ENCODE results near the gene RHOT1.

Gene RHOT1

GRCh38 chr17:32215696-32216095 lies 73.4 kb downstream of the RHOT1 start:
- DNase-seq (ENCODE audit: insufficient read length, low spot score) (no peak), FAIRE-seq (no peak)
- TF ChIP-seq POLR2A (IDR thresholded peaks at IDR 0.05; ENCODE audit: low read depth, low read length) = no peak

DNA sequence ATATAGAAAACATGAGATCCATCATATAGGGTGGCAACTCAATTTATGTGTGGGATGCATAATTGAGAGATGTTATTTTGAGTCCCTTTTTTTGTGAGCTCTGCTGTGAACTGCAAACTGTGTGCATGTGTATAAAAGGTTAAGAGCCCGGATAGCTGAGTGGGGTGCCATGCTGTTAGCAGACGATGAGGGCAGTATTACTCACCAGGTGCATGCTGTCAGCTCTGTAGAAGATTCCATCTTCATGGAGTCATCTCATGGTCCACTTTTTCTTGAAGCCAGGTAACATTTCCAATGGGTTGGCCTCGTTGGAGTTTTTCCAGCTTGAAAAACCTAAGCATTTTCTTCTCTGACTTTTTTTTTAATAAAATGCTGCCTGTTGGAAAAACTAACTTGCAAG lies 80.3 kb downstream of the RHOT1 start:
- DNase-seq (ENCODE audit: insufficient read length, low spot score) (peak; percentile 38), FAIRE-seq (peak; percentile 11)
- no peak for TF ChIP-seq POLR2A (IDR thresholded peaks at IDR 0.05; ENCODE audit: low read depth, low read length)

- no peak for FAIRE-seq
- TF ChIP-seq POLR2A (IDR thresholded peaks at IDR 0.05; ENCODE audit: low read depth, low read length) = no peak
- DNase-seq (ENCODE audit: insufficient read length, low spot score) = no peak
Measured at GRCh38 chr17:32223703-32224102, 81.4 kb downstream of the RHOT1 start.

DNA sequence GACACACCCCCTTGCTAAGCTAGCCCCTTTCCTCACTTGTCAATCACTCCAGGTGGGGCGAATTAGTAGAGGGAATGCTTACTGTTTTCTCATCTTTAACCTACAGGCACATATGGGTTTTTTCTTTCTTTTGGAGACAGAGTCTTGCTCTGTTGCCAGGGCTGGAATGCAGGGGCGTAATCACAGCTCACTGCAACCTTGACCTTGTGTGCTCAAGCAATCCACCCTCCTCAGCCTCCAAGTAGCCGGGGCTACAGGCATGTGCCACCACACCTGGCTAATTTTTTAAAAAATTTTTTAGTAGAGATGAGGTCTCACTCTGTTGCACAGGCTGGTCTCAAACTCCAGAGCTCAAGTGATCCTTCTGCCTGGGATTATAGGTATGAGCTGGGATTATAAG lies 84.6 kb downstream of the RHOT1 start:
- FAIRE-seq (no peak), DNase-seq (ENCODE audit: insufficient read length, low spot score) (no peak)
- TF ChIP-seq POLR2A (IDR thresholded peaks at IDR 0.05; ENCODE audit: low read depth, low read length) = no peak

GRCh38 chr17:32227910-32228309 lies 85.6 kb downstream of the RHOT1 start:
- FAIRE-seq (no peak), DNase-seq (ENCODE audit: insufficient read length, low spot score) (no peak)
- TF ChIP-seq POLR2A (IDR thresholded peaks at IDR 0.05; ENCODE audit: low read depth, low read length) = no peak

- DNase-seq (ENCODE audit: insufficient read length, low spot score) (no peak), FAIRE-seq (no peak)
- no peak for TF ChIP-seq POLR2A (IDR thresholded peaks at IDR 0.05; ENCODE audit: low read depth, low read length)
Measured at GRCh38 chr17:32235588-32235987, 93.3 kb downstream of the RHOT1 start.

DNA sequence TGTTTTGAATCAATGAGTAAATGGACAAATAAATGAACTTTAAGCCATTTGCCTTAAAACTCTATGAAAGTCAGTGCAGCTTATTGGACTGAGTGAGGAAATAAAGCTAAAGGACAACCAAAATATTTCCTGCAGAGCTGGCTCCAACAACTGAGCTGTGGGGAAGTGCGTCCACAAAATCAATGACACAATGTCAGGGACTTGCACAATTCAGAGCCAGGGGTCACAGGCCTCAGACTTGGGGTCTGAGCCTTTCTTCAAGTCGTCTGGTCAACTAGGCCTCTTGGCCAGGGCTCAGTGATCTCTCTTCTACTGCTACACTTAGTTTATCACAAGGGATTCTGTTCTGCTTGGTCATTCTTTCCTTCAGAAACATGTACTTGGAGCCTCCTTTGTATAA lies 97.2 kb downstream of the RHOT1 start:
- no peak for FAIRE-seq
- DNase-seq (ENCODE audit: insufficient read length, low spot score) = no peak
- TF ChIP-seq POLR2A (IDR thresholded peaks at IDR 0.05; ENCODE audit: low read depth, low read length) = no peak

- DNase-seq (ENCODE audit: insufficient read length, low spot score) (no peak), FAIRE-seq (no peak)
- TF ChIP-seq POLR2A (IDR thresholded peaks at IDR 0.05; ENCODE audit: low read depth, low read length) = no peak
Measured at GRCh38 chr17:32240750-32241149, 98.4 kb downstream of the RHOT1 start.

- FAIRE-seq (no peak), DNase-seq (ENCODE audit: insufficient read length, low spot score) (no peak)
- TF ChIP-seq POLR2A (IDR thresholded peaks at IDR 0.05; ENCODE audit: low read depth, low read length) = no peak
Measured at GRCh38 chr17:32241640-32242039, 99.3 kb downstream of the RHOT1 start.

DNA sequence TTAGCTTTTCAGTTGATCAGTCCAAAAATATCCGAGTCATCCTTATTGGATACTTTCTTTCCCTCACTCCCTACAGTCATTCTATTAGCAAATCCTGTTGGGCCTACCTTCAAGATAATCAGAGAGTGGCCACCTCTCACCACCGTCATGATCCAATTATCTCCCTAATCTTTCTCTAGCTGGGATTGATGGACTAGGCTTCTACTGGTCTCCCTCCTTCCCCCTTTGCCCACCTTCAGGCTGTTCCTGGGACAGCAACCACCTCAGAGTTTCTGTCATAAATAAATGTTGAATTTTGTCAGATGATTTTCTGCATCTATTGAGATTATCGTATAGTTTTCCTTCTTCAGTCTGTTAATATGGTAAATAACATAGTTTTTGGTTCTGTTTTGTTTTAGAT lies 107.2 kb downstream of the RHOT1 start:
- DNase-seq (ENCODE audit: insufficient read length, low spot score) (no peak), FAIRE-seq (no peak)
- TF ChIP-seq POLR2A (IDR thresholded peaks at IDR 0.05; ENCODE audit: low read depth, low read length) = no peak

- no peak for FAIRE-seq
Measured at GRCh38 chr17:32253117-32253611, 110.9 kb downstream of the RHOT1 start.

GRCh38 chr17:32256012-32256700 lies 113.9 kb downstream of the RHOT1 start:
- FAIRE-seq (no peak), DNase-seq (ENCODE audit: insufficient read length, low spot score) (no peak)
- TF ChIP-seq POLR2A (IDR thresholded peaks at IDR 0.05; ENCODE audit: low read depth, low read length) = no peak

More at GRCh38 chr17:32253117-32253611, 110.9 kb downstream of the RHOT1 start:
- no peak for TF ChIP-seq POLR2A (IDR thresholded peaks at IDR 0.05; ENCODE audit: low read depth, low read length)
- DNase-seq (ENCODE audit: insufficient read length, low spot score) = peak; percentile 77

GRCh38 chr17:32256701-32257019 lies 114.4 kb downstream of the RHOT1 start:
- DNase-seq (ENCODE audit: insufficient read length, low spot score) (no peak), FAIRE-seq (no peak)
- TF ChIP-seq POLR2A (IDR thresholded peaks at IDR 0.05; ENCODE audit: low read depth, low read length) = no peak

DNA sequence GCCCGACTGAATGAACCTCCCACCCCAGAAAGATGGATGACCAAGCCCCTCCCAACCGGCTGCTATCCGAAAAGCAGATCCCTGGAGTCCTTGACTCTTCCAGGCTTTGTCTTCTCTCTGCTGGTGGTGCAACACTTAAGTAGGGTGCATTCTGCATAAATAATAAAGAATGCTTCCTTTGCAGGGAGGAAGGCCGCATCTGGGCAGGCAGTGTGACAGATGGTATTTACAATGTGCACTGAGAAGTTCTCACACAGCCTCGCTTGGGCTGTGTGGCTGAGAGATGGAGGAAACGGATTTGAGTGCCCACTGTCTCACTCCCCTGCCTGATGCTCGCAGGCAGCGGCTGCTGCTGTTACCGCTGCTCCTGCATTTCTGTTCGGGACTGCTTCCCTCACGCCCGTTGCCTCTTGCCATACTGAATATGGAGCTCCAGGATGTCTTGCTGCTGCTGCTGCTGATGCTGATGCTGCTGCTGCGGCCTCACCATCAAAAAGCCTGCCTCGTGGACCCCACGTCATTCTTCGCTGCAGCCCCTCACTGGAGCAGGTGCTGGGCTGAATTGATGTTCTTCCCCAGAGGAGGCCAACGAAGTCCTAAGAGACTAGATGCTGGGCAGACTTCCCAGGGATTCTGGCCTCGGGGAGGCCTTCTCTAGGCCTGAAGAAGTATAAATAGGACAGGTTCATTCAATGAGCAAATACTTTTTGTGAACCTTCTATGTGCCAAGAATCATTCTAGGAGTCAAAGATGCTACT lies 116.3 kb downstream of the RHOT1 start:
- DNase-seq (ENCODE audit: insufficient read length, low spot score) (no peak), FAIRE-seq (no peak)
- no peak for TF ChIP-seq POLR2A (IDR thresholded peaks at IDR 0.05; ENCODE audit: low read depth, low read length)

DNA sequence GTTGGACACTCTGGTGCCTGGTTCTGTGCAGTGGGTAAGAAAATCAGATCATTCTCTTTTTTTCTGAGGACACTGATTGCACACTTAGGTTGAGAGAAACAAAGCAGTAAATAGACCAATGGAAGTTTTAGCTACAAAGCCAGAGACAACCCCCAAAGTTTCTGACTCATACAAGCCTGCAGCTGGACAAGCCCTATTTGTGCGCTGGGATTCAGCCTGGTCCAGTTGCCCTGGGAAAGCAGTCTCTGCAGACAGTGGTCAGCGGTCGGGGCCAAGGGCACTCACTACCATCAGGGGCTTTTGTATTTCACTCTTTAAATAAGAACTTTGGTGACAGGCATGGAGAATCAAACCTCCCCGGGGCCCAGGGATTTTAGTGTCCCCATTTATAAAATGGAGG lies 117.3 kb downstream of the RHOT1 start:
- no peak for TF ChIP-seq POLR2A (IDR thresholded peaks at IDR 0.05; ENCODE audit: low read depth, low read length)
- FAIRE-seq (no peak), DNase-seq (ENCODE audit: insufficient read length, low spot score) (peak; percentile 71)

All from H54 (cell line).